Psoas muscle (tissue), 8 donors: ENCODE results near the gene GLB1L2. TPM values are rescaled to one million over a fixed set of nuclear protein-coding genes. Genes with fewer than 3 reads are reported as not detected.
A peak's percentile ranks its signal among the peaks of the same experiment; 100 is the strongest.
"Not testable (repeated sequence)": the region's sequence is repeated elsewhere in the genome, so short reads cannot be mapped to it uniquely, and the experiment has no call there.

Experiments used
- ATAC-seq, 4 donors: fragments of 200-7000 bp; cut with Tn5 transposase; one replicate each; pipeline ENCODE4 v1.9.1; 2020; ENCODE audit warnings: moderate library complexity in 3 of 4, mild to moderate bottlenecking in 2 of 4
- DNase-seq, 2 donors: peaks; one replicate each; pipeline ENCODE4 v3.0.0-alpha.2; 2020
- H3K27ac ChIP-seq: fragments of 200-600 bp; one replicate; pipeline ENCODE4 v1.8.0; 2022
- H3K27me3 ChIP-seq, 3 donors: fragments of 200-600 bp in 1 of 3; one replicate each; pipeline versions ENCODE4 v1.6.1 to v1.8.0; 2013 to 2022; ENCODE audit warnings: low read length in 2 of 3, mild to moderate bottlenecking in 2 of 3, moderate library complexity in 1 of 3; ENCODE audit not compliant: insufficient read depth in 3 of 3
- H3K36me3 ChIP-seq, 2 donors: fragments of 200-600 bp in 1 of 2; one replicate each; pipeline versions ENCODE4 v1.6.1 to v1.8.0; 2013 to 2022; ENCODE audit warnings: low read depth in 1 of 2, mild to moderate bottlenecking in 1 of 2, moderate library complexity in 1 of 2; ENCODE audit not compliant: insufficient read depth in 1 of 2
- H3K4me1 ChIP-seq: fragments of 200-600 bp; one replicate; pipeline ENCODE4 v1.8.0; 2022
- H3K4me3 ChIP-seq: fragments of 200-600 bp; one replicate; pipeline ENCODE4 v1.8.0; 2022; ENCODE audit warnings: mild to moderate bottlenecking
- H3K9me3 ChIP-seq: fragments of 200-600 bp; one replicate; pipeline ENCODE4 v1.8.0; 2022
- WGBS, 3 donors: extraction: QIAGEN DNeasy Blood & Tissue Kit; methylation state at CpG; one replicate each; pipeline versions ENCODE4 v1.1.6 to v1.1.7; 2013; 5-methylcytosine and 5-hydroxymethylcytosine counted together
- intact Hi-C, 2 donors: fragments of 100-400 bp; cut with DNase I; formaldehyde crosslinking; loops; one replicate each; pipeline versions ENCODE4 v1.11.0 to v1.14.2; 2022
- long read RNA-seq, 2 donors: library from polyadenylated mRNA; unstranded; transcript quantifications; one replicate each; pipeline ENCODE4 v2.0.0, GENCODE V29; 2021
- polyA plus RNA-seq, 3 donors: library from polyadenylated mRNA; stranded (reverse); fragments of 200-250 nt; gene quantifications; one replicate each; pipeline ENCODE4 v1.2.3, GENCODE V29; 2013
- total RNA-seq, 4 donors: library from RNA; stranded (reverse); fragmentation: NEBNext Ultra II Directional in 2 of 4; extraction: Animal tissue kit (Norgen Biotek cat#: 25700) in 2 of 4; gene quantifications; one replicate each; pipeline versions ENCODE4 v1.2.1 to v1.2.4, GENCODE V29; 2021 to 2023
- TF ChIP-seq, protein P1 (sequence below): fragments of 200-600 bp; IDR thresholded peaks from one replicate; pipeline ENCODE4 v1.8.0; 2022; ENCODE audit warnings: antibody characterized with exemption
- donor health status: healthy with polysubstance abuse.
- donor health status: DM: no; HTN: no; CAD: no; lungs with moderate emphysema.
- donor health status: Bipolar disorder and iron deficiency.
- donor health status: healthy.
- donor health status: DM: yes; HTN: yes; CAD: no.
- donor health status: DM: no; HTN: no; CAD: no.
- donor health status: DM: no; HTN: no; CAD: no.
- donor health status: DM: yes; HTN: yes; CAD: no.

Gene GLB1L2, protein sequence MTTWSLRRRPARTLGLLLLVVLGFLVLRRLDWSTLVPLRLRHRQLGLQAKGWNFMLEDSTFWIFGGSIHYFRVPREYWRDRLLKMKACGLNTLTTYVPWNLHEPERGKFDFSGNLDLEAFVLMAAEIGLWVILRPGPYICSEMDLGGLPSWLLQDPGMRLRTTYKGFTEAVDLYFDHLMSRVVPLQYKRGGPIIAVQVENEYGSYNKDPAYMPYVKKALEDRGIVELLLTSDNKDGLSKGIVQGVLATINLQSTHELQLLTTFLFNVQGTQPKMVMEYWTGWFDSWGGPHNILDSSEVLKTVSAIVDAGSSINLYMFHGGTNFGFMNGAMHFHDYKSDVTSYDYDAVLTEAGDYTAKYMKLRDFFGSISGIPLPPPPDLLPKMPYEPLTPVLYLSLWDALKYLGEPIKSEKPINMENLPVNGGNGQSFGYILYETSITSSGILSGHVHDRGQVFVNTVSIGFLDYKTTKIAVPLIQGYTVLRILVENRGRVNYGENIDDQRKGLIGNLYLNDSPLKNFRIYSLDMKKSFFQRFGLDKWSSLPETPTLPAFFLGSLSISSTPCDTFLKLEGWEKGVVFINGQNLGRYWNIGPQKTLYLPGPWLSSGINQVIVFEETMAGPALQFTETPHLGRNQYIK
- total RNA-seq (1 to 10 TPM in 2 of 4 donors, under 1 TPM in 2; 0.30 to 1.5 (median 0.87) TPM), polyA plus RNA-seq (1 to 10 TPM in 1 of 3 donors, under 1 TPM in 2; 0.14 to 1.2 (median 0.91) TPM)
- long read RNA-seq, donor 1, partial matches to known transcripts = 0 of 3 reads
- long read RNA-seq, donor 1, other reads (novel, unspliced or antisense) = 3 of 3 reads
- long read RNA-seq, donor 2 = 0 reads

DNA sequence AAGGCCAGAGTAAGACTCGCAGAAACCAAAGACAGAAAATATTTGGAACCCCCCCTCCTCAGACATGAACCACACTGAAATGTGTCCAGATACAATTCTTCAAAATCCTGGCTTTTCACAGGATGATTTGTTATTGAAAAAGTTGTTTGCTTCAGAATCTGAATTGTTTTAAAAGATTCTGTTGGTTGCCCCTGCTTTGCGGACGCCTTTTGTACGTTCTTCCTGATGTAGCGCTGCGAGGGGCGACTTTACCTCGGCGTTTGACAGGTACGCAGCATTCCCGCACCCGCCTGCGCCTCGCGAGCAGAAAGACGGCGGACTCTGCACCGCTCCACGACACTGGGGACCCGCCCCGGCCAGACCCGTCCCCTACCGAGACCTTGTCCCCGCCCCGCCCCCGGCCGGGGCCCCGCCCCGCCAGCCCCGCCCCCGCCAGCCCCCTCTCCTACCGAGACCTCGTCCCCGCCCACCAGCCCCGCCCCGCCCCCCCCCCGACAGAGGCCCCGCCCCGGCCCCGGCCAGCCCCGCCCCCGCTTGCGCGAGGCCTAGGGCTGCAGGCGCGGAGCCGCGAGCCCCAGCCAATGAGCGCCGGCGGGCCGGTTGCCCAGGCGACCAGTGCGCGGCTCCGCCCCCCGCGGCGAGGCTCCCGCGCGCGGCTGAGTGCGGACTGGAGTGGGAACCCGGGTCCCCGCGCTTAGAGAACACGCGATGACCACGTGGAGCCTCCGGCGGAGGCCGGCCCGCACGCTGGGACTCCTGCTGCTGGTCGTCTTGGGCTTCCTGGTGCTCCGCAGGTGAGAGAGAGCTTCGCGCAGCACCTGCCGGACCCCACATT is at the start of gene GLB1L2:
Gene GLB1L2, plus strand, starts transcription at position 635 of the 835 bp plus-strand sequence. Its CDS starts 74 bp downstream, at position 709.
- peaks cover 0 to 8% (median 0%) of the 10 kb centered on the region in 3 donors for H3K27me3 ChIP-seq
- intact Hi-C loops = no loop called here
- no peaks in the 10 kb centered on the region for H3K36me3 ChIP-seq
- WGBS, 3 donors = 1 to 2% (median 1%) methylated on average over 31 to 80 of the region's 80 CpGs
- peak; percentile 94 to 98 (median 96) for ATAC-seq
- TF ChIP-seq, protein P1, sequence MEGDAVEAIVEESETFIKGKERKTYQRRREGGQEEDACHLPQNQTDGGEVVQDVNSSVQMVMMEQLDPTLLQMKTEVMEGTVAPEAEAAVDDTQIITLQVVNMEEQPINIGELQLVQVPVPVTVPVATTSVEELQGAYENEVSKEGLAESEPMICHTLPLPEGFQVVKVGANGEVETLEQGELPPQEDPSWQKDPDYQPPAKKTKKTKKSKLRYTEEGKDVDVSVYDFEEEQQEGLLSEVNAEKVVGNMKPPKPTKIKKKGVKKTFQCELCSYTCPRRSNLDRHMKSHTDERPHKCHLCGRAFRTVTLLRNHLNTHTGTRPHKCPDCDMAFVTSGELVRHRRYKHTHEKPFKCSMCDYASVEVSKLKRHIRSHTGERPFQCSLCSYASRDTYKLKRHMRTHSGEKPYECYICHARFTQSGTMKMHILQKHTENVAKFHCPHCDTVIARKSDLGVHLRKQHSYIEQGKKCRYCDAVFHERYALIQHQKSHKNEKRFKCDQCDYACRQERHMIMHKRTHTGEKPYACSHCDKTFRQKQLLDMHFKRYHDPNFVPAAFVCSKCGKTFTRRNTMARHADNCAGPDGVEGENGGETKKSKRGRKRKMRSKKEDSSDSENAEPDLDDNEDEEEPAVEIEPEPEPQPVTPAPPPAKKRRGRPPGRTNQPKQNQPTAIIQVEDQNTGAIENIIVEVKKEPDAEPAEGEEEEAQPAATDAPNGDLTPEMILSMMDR = no peak
- H3K4me3 ChIP-seq = peak within 1 kb of the TSS; percentile 78
- no peak within 1 kb of the TSS for H3K27ac ChIP-seq
- DNase-seq = peak; percentile 73 to 86
- no peaks in the 10 kb centered on the region for H3K9me3 ChIP-seq
- H3K4me1 ChIP-seq = peaks cover 9% of the 10 kb centered on the region

DNA sequence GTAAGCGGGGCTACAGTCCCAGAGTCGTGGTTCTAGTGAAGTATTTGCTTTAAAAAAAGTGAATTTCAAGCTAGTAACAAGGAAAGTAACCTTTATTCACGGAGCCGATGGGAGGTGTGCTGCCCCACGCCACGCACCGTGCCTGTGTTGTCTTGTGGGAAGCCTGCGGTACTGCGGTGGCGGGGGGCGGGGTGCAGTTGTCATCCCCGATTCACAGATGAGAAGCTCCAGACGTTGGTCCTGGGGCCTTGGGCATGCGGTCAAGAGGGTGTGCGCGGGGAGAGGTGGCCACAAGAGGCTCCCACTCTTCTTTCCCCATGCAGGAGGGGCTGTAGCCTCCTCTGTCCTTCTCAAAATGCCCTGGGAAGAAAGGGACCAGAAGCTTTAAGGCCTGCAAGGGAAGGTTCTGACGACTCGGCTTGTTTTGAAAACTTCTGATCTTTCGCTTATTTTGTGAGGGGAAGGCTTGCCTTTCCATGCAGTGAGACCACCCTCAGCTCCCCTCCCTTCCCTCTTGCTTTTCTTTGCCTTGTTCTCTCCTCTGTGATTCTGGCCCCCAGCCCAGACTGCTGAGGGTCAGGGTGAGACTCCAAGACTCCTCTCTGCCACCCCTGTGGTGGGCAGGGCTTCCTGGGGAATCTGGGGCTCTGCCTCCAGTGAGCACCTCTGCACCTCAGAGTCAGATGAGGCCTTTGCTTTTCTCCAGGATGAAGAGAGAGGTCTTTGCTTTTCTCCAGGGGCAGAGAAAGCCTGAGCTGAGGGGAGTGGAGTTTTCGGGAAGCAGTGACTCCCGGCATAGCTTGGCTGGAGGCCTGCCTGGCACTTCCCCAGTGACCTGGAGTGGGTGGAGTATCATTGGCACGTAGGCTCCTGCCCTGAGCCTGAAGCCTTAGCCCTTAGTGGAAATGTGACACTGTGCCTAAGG is 49.4 kb upstream of the GLB1L2 start:
- H3K4me1 ChIP-seq = no peaks in the 10 kb centered on the region
- 77 to 81% (median 79%) methylated on average over 22 of the region's 22 CpGs for WGBS, 3 donors
- DNase-seq (no peak), ATAC-seq (no peak)
- no peaks in the 10 kb centered on the region for H3K36me3 ChIP-seq
- H3K27ac ChIP-seq = no peak overlapping the region
- intact Hi-C loops = no loop called here
- no peaks in the 10 kb centered on the region for H3K9me3 ChIP-seq
- TF ChIP-seq, protein P1 = no peak
- H3K4me3 ChIP-seq = no peak overlapping the region
- peaks cover 2 to 25% (median 10%) of the 10 kb centered on the region in 3 donors for H3K27me3 ChIP-seq

DNA sequence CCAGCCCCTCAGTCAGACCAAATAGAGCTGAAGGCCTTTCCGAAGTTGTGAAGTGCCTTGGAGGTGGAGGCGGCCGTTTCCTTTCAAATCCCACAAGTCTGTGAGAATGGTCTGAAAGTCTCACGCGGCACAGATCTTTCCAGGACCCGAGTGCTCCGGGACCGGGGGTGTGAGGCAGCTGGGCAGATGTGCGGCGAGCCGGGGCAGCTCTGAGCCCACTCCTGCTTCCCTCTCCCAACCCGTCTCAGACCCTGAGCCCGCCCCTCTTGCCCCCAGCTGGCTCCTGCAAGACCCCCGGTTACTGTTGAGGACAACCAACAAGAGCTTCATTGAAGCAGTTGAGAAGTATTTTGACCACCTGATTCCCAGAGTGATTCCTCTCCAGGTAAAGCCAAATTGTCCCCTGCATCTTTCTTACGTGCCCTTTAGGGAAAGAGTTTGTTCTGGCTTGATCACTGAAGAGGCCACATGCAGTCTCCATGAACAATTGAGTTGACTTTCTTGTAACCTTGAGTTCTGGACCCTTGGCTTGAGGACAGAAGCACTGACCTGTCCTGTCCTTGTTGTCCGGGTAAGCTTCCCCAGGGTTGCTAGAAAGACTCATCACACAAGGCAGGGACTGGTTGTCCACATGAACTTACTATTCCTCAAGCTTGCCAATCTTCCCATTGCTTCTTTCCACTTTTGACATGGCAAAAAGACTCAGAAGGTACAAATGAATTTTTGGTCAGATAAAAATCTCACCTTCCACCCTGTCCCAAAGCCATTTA is 48.1 kb upstream of the GLB1L2 start:
- peaks cover under 1 to 13% (median 1%) of the 10 kb centered on the region in 3 donors for H3K27me3 ChIP-seq
- ATAC-seq (no peak), DNase-seq (no peak)
- H3K9me3 ChIP-seq = no peaks in the 10 kb centered on the region
- intact Hi-C loops = no loop called here
- no peak overlapping the region for H3K27ac ChIP-seq
- TF ChIP-seq, protein P1 = no peak
- no peaks in the 10 kb centered on the region for H3K36me3 ChIP-seq
- no peak overlapping the region for H3K4me3 ChIP-seq
- 62 to 71% (median 70%) methylated on average over 16 of the region's 16 CpGs for WGBS, 3 donors
- no peaks in the 10 kb centered on the region for H3K4me1 ChIP-seq

DNA sequence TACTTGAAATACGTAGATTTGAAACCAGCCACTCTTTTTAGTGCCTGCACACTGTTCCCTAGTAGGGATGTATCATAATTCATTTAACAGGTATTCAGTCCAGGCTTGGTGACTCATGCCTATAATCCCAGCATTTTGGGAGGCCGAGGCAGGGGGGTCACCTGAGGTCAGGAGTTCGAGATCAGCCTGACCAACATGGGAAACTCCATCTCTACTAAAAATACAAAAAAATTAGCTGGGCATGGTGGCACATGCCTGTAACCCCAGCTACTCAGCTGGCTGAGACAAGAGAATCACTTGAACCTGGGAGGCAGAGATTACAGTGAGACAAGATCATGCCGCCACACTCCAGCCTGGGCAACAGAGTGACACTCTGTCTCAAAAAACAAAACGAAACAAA is 47.4 kb upstream of the GLB1L2 start:
- ATAC-seq, intact Hi-C loops, H3K9me3 ChIP-seq, H3K4me3 ChIP-seq, H3K27me3 ChIP-seq, H3K4me1 ChIP-seq, H3K36me3 ChIP-seq, DNase-seq, H3K27ac ChIP-seq: not testable (repeated sequence)
- WGBS, 3 donors = 83 to 86% (median 85%) methylated on average over 5 of the region's 5 CpGs
